Measurements from ENCODE around the gene PELO. TPM values are rescaled to one million over a fixed set of nuclear protein-coding genes. Genes with fewer than 3 reads are reported as not detected.

The PELO gene, protein sequence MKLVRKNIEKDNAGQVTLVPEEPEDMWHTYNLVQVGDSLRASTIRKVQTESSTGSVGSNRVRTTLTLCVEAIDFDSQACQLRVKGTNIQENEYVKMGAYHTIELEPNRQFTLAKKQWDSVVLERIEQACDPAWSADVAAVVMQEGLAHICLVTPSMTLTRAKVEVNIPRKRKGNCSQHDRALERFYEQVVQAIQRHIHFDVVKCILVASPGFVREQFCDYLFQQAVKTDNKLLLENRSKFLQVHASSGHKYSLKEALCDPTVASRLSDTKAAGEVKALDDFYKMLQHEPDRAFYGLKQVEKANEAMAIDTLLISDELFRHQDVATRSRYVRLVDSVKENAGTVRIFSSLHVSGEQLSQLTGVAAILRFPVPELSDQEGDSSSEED
- total RNA-seq: 39.1 TPM

DNA sequence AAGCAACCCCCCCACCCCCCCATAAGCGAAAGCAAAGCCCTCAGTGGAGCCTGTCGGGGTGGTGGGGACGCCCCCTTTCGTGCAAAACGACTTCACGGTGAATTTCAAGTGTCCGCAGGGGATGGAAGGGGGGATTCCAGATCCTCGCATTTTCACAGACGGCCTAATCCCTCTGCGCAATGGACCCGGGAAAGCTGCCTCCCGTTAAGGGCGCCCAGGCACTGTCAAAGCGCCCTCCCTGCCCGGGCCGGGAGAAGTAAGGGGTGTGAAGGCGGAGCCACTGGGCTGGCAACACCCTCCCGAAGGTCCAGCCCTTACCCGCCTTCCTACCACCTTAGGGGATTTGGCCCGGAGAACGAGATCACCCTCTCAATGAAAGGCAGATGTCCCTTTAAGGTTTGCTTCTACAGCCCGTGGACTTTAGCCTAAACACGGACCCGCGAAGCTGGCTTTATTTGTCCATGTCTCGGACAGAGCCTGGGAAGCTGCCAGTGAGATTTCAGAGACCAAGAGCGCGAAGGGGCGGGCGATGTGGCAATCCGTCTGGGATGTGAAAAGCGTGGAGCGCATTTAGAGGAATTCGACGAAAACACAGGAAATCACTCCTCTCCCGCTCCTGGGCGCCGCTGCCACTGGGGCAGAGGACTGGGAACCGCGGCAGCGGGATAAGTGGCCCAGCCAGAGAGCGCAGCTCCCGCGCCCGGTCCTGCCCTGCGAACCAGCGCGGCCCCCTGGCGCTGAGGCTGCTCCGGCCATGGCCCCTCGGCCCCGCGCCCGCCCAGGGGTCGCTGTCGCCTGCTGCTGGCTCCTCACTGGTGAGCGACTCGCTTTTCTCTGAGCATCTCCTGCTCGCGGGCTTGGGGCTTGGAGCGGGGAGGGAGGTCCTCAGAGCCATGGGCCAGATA, at the start of gene PELO, which contains the start of gene ITGA1:
PELO (plus strand) TSS at position 317 of the 905 bp plus-strand sequence. CDS start 12,479 bp downstream, outside the sequence.
ITGA1 (plus strand) TSS at position 317 of the 905 bp plus-strand sequence; CDS start at position 755, 438 bp downstream.
- DNase-seq (ENCODE audit: low spot score in 2 of 2): peak; percentile 43 to 93
- peaks cover 0 to 28% of the 10 kb centered on the region in 2 donors for H3K4me1 ChIP-seq
- TF ChIP-seq, protein P1, sequence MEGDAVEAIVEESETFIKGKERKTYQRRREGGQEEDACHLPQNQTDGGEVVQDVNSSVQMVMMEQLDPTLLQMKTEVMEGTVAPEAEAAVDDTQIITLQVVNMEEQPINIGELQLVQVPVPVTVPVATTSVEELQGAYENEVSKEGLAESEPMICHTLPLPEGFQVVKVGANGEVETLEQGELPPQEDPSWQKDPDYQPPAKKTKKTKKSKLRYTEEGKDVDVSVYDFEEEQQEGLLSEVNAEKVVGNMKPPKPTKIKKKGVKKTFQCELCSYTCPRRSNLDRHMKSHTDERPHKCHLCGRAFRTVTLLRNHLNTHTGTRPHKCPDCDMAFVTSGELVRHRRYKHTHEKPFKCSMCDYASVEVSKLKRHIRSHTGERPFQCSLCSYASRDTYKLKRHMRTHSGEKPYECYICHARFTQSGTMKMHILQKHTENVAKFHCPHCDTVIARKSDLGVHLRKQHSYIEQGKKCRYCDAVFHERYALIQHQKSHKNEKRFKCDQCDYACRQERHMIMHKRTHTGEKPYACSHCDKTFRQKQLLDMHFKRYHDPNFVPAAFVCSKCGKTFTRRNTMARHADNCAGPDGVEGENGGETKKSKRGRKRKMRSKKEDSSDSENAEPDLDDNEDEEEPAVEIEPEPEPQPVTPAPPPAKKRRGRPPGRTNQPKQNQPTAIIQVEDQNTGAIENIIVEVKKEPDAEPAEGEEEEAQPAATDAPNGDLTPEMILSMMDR (IDR thresholded peaks at IDR 0.05): peak; percentile 21 to 70 (median 51)
- H3K27me3 ChIP-seq: no peaks in the 10 kb centered on the region
- H3K27ac ChIP-seq: peak within 1 kb of the TSS; percentile 90 to 97
- H3K9me3 ChIP-seq: no peaks in the 10 kb centered on the region
- peak within 1 kb of the TSS; percentile 80 to 84 for H3K4me3 ChIP-seq
- no peaks in the 10 kb centered on the region for H3K36me3 ChIP-seq
- intact Hi-C loops (cut with DNase I): loop anchor here (1.0 to 10.0 kb wide), 7 partner anchors 11 to 697 kb away; partner anchors contain the start of gene FST

DNA sequence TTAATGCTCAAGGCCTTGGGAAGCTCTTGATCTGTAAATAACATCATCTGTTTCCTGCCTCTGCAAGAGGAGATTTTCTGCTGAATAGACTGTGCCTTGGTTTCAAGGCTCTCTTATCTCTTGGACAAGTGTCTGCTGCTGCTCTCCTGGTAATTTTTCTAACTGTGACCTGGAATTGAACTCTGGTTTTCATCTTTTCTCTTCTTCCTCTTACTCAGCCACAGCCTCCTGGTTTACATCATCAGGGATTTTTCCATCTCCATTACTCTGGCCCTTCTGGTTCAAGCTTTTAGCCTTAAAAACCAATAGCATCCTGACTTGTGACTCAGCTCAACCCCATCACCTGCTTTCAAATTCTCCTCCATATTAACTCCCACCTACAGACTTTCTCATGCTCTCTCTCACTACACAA, 49.6 kb upstream of the PELO start:
- H3K36me3 ChIP-seq: no peaks in the 10 kb centered on the region
- H3K27me3 ChIP-seq: no peaks in the 10 kb centered on the region
- peaks cover 0 to 9% of the 10 kb centered on the region in 2 donors for H3K4me1 ChIP-seq
- no peak overlapping the region for H3K27ac ChIP-seq
- TF ChIP-seq, protein P1 (IDR thresholded peaks at IDR 0.05): no peak
- intact Hi-C loops (cut with DNase I): no loop called here
- no peaks in the 10 kb centered on the region for H3K9me3 ChIP-seq
- no peak overlapping the region for H3K4me3 ChIP-seq
- DNase-seq (ENCODE audit: low spot score in 2 of 2): no peak

- no peaks in the 10 kb centered on the region for H3K36me3 ChIP-seq
- no peak for DNase-seq (ENCODE audit: low spot score in 2 of 2)
- H3K4me1 ChIP-seq: peaks cover 0 to 19% of the 10 kb centered on the region in 2 donors
- H3K27me3 ChIP-seq: no peaks in the 10 kb centered on the region
- TF ChIP-seq, protein P1 (IDR thresholded peaks at IDR 0.05): no peak
- H3K27ac ChIP-seq: no peak overlapping the region
- H3K4me3 ChIP-seq: no peak overlapping the region
- intact Hi-C loops (cut with DNase I): no loop called here
- no peaks in the 10 kb centered on the region for H3K9me3 ChIP-seq
These were observed 47.7 kb upstream of the PELO start for GRCh38 chr5:52740007-52740406.

GRCh38 chr5:52743012-52743411, 44.7 kb upstream of the PELO start:
- H3K27me3 ChIP-seq: no peaks in the 10 kb centered on the region
- no peaks in the 10 kb centered on the region for H3K9me3 ChIP-seq
- TF ChIP-seq, protein P1 (IDR thresholded peaks at IDR 0.05): no peak
- peaks cover 0 to 19% of the 10 kb centered on the region in 2 donors for H3K4me1 ChIP-seq
- no peaks in the 10 kb centered on the region for H3K36me3 ChIP-seq
- DNase-seq (ENCODE audit: low spot score in 2 of 2): no peak
- intact Hi-C loops (cut with DNase I): no loop called here
- H3K4me3 ChIP-seq: no peak overlapping the region
- peak overlapping the region; percentile 52 to 64 for H3K27ac ChIP-seq

- Histone ChIP-seq H3K4me3 (no peak overlapping the region), H3K9me3 (no peaks in the 10 kb centered on the region), H3K27me3 (no peaks in the 10 kb centered on the region), H3K27ac (peak overlapping the region; percentile 52 to 64), H3K4me1 (peaks cover 0 to 19% of the 10 kb centered on the region in 2 donors), H3K36me3 (no peaks in the 10 kb centered on the region)
- intact Hi-C loops (cut with DNase I): no loop called here
- DNase-seq (ENCODE audit: low spot score in 2 of 2): no peak
- TF ChIP-seq, protein P1 (IDR thresholded peaks at IDR 0.05): no peak
These were observed 44.2 kb upstream of the PELO start for GRCh38 chr5:52743529-52743928.

Measured in ascending aorta (tissue), 2 donors.